ENCODE measurements around the gene RNASET2.

RNASET2 gene

DNA sequence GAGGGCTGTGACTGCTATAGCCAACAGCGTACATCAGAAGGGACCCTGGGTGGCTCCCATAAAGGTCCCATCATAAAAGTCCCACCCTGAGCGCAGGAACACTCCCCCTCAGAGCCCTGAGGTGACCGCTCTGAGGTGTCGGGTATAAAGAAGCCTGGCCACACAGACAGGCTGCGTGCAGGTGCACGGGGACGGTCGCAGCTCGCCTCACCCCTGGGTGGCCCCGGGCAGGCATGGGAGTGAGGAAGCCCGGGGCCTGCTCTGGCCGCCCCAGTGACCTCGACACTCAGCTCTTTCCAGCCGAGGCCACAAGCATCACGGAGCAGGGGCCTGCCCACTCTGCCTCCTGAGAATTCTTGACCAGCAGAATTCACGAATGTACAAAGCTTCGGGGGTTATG is 14.4 kb upstream of the RNASET2 start:
- no peak for DNase-seq (ENCODE audit: extremely low spot score)
- ChIA-PET POLR2A (no interaction called here), CTCF (interaction anchor here (0.9 kb wide), 1 partner anchor 19 kb away, joined by 3 read pairs; no protein-coding TSS in a partner anchor)
- TF ChIP-seq HDGF (IDR thresholded peaks at IDR 0.05; ENCODE audit: borderline replicate concordance) = no peak

DNA sequence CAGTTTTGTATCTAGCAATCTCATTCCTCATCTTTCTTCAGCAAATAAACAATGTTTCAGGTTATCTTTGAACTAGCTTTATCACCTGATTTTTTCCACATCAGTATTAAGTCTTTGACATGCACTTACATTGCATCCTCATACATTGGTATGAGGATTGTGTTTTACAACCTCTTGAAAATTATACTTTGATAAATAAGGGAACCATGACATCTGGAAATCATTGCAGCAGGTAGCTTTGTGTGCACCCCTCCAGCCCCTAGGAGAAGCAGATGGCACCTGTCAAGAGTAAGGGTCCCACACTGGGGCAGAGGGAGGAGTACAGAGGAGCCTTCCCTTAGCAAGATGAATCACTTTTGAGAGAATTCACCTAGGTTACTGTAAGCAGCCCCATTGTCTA is 13.7 kb upstream of the RNASET2 start:
- ChIA-PET POLR2A (no interaction called here), CTCF (interaction anchor here (0.9 kb wide), 1 partner anchor 20 kb away, joined by 3 read pairs; no protein-coding TSS in a partner anchor)
- DNase-seq (ENCODE audit: extremely low spot score) = no peak
- TF ChIP-seq L3MBTL2 (conservative IDR thresholded peaks at IDR 0.05) (no peak), FOXM1 (IDR thresholded peaks at IDR 0.05; ENCODE audit: borderline replicate concordance) (no peak), HDGF (IDR thresholded peaks at IDR 0.05; ENCODE audit: borderline replicate concordance) (no peak), NFRKB (IDR thresholded peaks at IDR 0.05) (no peak), FOXK2 (IDR thresholded peaks at IDR 0.05) (no peak)
- TF ChIP-seq, protein P1, sequence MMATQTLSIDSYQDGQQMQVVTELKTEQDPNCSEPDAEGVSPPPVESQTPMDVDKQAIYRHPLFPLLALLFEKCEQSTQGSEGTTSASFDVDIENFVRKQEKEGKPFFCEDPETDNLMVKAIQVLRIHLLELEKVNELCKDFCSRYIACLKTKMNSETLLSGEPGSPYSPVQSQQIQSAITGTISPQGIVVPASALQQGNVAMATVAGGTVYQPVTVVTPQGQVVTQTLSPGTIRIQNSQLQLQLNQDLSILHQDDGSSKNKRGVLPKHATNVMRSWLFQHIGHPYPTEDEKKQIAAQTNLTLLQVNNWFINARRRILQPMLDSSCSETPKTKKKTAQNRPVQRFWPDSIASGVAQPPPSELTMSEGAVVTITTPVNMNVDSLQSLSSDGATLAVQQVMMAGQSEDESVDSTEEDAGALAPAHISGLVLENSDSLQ (IDR thresholded peaks at IDR 0.05) = no peak

DNA sequence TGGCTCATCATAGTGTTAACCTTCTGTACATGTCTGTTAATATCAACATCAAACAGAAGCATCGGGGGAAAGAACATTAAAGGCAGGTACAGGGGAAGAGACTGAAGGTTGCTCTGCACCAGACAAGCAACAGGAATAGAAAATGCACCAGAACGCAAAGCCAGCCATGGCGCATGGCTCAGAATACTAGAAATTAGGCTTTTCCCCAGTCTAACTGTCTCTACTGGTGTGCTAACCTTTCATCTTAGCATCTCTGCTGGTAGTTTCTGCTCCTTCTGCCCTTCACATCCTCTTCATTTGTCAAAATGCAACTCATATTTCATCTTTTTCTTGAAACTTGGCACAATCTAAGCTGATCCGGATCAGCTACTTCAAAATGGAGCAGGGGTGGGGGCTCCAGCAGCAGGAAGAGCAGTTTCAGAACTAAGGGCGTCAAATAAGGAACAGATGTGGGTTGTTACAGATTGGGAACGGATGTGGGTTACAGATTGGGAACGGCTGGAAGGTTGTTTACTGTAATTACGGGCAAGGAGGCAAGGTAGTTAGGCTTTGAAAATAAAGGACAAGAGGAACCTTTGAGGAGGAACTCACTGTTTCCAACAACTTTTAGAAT is 13.1 kb upstream of the RNASET2 start:
- POLR2A ChIA-PET = no interaction called here
- CTCF ChIA-PET = no interaction called here
- TF ChIP-seq L3MBTL2 (conservative IDR thresholded peaks at IDR 0.05) (0 out of 2 replicates have a peak, but pooled peaks have one; percentile 16), TARDBP (IDR thresholded peaks at IDR 0.05) (no peak)
- DNase-seq (ENCODE audit: extremely low spot score) = no peak

DNA sequence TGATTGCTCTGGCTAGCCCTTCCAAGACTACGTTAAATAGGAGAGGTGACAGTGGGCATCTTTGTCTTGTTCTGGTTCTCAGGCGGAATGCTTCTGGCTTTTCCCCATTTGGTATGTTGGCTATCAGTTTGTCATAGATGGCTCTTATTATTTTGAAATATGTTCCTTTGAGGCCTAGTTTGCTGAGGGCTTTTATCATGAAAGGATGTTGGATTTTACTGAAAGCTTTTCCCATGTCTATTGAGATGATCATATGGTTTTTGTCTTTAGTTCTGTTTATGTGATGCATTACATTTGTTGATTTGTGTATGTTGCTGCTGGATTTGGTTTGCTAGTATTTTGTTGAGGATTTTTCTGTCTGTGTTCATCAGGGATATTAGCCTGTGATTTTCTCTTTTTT is 9.9 kb upstream of the RNASET2 start:
- CTCF ChIA-PET = no interaction called here
- no peak for DNase-seq (ENCODE audit: extremely low spot score)
- POLR2A ChIA-PET = no interaction called here

DNA sequence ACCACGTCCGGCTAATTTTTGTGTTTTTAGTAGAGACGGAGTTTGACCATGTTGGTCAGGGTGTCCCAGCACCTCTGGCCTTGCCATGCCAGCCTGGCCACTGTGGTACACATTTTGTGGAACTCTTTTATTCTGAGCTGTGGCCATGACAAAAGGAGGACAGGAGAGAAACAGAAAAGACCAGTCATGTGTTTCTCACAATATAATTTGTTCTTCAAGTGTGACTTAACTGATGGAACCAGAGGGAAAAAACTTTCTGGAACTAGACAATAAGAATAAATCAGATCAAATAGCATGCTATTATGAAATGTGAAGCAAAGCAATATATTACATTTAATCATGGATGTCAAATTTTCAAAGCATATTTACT is 4.2 kb upstream of the RNASET2 start:
- DNase-seq (ENCODE audit: extremely low spot score) = no peak
- ChIA-PET CTCF (interaction anchor here (1.0 kb wide), 1 partner anchor 9 kb away, joined by 5 read pairs; no protein-coding TSS in a partner anchor), POLR2A (no interaction called here)
- TF ChIP-seq HDGF (IDR thresholded peaks at IDR 0.05; ENCODE audit: borderline replicate concordance) (no peak), SP1 (IDR thresholded peaks at IDR 0.05) (no peak), FOXK2 (IDR thresholded peaks at IDR 0.05) (no peak), SUZ12 (IDR thresholded peaks at IDR 0.05) (no peak), FOXM1 (IDR thresholded peaks at IDR 0.05; ENCODE audit: borderline replicate concordance) (no peak), BHLHE40 (IDR thresholded peaks at IDR 0.05; ENCODE audit: borderline replicate concordance) (no peak), LEF1 (IDR thresholded peaks at IDR 0.05; ENCODE audit: borderline replicate concordance) (no peak), CTBP1 (IDR thresholded peaks at IDR 0.05; ENCODE audit: borderline replicate concordance) (no peak), ZNF384 (IDR thresholded peaks at IDR 0.05) (no peak), ARNT (IDR thresholded peaks at IDR 0.05) (no peak), ELF4 (IDR thresholded peaks at IDR 0.05) (no peak), TARDBP (IDR thresholded peaks at IDR 0.05) (no peak), FOXA1 (IDR thresholded peaks at IDR 0.05) (no peak), NFRKB (IDR thresholded peaks at IDR 0.05) (no peak), L3MBTL2 (conservative IDR thresholded peaks at IDR 0.05) (no peak)
- TF ChIP-seq, protein P1 (IDR thresholded peaks at IDR 0.05) = no peak

More for the DNA sequence above, 9.9 kb upstream of the RNASET2 start:
- TF ChIP-seq L3MBTL2 (conservative IDR thresholded peaks at IDR 0.05) (peak; percentile 48), SP1 (IDR thresholded peaks at IDR 0.05) (no peak), FOXM1 (IDR thresholded peaks at IDR 0.05; ENCODE audit: borderline replicate concordance) (no peak), BHLHE40 (IDR thresholded peaks at IDR 0.05; ENCODE audit: borderline replicate concordance) (no peak)

DNA sequence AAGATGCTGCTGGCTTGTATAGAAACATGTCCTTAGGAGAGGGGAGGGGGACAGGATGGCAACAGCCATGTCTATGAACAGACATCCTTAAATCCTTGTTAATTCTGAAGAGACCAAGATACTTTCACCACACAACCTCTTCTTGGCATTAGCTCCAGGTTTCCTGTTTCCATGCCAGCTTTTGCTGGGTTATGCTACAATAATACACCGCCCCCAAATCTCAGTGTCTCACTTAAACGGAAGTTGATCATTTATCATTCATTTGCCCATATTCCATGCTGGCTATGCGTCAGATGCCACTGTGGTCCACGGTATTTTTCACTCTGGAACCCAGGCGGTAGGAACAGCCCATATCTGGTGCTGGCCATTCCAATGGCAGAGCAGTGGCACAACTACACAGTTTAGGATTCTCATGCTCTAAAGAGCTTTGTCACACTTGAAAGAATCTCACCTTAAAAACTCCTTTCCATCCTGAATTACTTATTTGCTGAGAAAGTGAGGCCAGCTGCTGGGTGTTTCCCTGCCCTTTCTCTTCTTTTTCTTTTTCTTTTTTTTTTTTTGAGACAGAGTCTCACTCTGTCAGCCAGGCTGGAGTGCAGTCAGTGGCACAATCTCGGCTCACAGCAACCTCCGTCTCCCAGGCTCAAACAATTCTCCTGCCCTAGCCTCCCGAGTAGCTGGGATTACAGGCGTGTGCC is 3.7 kb upstream of the RNASET2 start:
- CTCF ChIA-PET = interaction anchor here (1.0 kb wide), 1 partner anchor 9 kb away, joined by 5 read pairs; no protein-coding TSS in a partner anchor
- POLR2A ChIA-PET = no interaction called here
- TF ChIP-seq LEF1 (IDR thresholded peaks at IDR 0.05; ENCODE audit: borderline replicate concordance) = no peak
- TF ChIP-seq SUZ12 (IDR thresholded peaks at IDR 0.05) = no peak
- no peak for TF ChIP-seq CTBP1 (IDR thresholded peaks at IDR 0.05; ENCODE audit: borderline replicate concordance)
- no peak for TF ChIP-seq FOXM1 (IDR thresholded peaks at IDR 0.05; ENCODE audit: borderline replicate concordance)
- no peak for TF ChIP-seq ELF4 (IDR thresholded peaks at IDR 0.05)
- no peak for TF ChIP-seq HDGF (IDR thresholded peaks at IDR 0.05; ENCODE audit: borderline replicate concordance)
- no peak for TF ChIP-seq FOXK2 (IDR thresholded peaks at IDR 0.05)
- no peak for TF ChIP-seq ARNT (IDR thresholded peaks at IDR 0.05)
- no peak for TF ChIP-seq FOXA1 (IDR thresholded peaks at IDR 0.05)
- no peak for TF ChIP-seq TARDBP (IDR thresholded peaks at IDR 0.05)
- TF ChIP-seq SP1 (IDR thresholded peaks at IDR 0.05) = no peak
- no peak for TF ChIP-seq NFRKB (IDR thresholded peaks at IDR 0.05)
- TF ChIP-seq L3MBTL2 (conservative IDR thresholded peaks at IDR 0.05) = no peak
- TF ChIP-seq BHLHE40 (IDR thresholded peaks at IDR 0.05; ENCODE audit: borderline replicate concordance) = no peak
- DNase-seq (ENCODE audit: extremely low spot score) = no peak
